ENCODE measurements around the gene FIBP.

The FIBP gene

DNA sequence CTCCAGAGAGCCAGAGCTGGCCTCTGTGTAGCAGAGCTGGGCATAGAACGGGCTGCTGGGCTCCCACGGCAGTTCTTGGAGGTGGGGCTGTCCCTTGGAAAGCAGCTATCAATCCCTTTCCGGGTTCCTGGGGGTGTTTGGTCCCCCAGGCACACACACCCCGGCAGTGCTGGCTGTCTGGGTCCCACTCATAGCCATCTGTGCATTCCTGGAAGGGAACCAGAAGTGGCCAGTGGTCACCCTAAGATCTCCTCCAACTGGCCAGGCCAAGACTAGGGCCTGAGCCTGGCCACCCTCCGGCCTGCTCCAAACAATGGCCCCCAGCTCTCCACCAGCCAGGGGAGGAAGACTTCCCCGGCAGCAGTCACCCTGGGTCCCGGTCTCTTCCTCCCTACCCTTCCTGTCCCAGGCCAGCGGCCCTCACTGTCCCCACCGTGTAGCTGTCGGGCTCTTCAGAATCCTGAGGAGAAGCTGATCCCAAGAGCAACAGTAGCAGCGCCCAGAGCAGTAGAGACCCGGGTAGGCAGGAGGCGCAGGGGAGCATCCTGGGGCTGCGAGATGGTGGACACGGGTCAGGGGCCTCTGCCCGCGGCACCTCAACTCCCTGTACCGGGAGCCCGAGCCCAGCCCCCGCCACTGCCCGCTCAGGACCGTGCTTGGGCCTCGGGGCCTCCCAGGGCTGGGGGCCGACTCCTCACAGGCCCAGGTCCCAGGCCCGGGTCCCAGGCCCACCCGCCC is 16.3 kb downstream of the FIBP start:
- H3K27ac ChIP-seq: no peak overlapping the region
- TF ChIP-seq, protein P1, sequence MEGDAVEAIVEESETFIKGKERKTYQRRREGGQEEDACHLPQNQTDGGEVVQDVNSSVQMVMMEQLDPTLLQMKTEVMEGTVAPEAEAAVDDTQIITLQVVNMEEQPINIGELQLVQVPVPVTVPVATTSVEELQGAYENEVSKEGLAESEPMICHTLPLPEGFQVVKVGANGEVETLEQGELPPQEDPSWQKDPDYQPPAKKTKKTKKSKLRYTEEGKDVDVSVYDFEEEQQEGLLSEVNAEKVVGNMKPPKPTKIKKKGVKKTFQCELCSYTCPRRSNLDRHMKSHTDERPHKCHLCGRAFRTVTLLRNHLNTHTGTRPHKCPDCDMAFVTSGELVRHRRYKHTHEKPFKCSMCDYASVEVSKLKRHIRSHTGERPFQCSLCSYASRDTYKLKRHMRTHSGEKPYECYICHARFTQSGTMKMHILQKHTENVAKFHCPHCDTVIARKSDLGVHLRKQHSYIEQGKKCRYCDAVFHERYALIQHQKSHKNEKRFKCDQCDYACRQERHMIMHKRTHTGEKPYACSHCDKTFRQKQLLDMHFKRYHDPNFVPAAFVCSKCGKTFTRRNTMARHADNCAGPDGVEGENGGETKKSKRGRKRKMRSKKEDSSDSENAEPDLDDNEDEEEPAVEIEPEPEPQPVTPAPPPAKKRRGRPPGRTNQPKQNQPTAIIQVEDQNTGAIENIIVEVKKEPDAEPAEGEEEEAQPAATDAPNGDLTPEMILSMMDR (conservative IDR thresholded peaks at IDR 0.05): no peak
- TF ChIP-seq ZFX (IDR thresholded peaks at IDR 0.05): no peak

DNA sequence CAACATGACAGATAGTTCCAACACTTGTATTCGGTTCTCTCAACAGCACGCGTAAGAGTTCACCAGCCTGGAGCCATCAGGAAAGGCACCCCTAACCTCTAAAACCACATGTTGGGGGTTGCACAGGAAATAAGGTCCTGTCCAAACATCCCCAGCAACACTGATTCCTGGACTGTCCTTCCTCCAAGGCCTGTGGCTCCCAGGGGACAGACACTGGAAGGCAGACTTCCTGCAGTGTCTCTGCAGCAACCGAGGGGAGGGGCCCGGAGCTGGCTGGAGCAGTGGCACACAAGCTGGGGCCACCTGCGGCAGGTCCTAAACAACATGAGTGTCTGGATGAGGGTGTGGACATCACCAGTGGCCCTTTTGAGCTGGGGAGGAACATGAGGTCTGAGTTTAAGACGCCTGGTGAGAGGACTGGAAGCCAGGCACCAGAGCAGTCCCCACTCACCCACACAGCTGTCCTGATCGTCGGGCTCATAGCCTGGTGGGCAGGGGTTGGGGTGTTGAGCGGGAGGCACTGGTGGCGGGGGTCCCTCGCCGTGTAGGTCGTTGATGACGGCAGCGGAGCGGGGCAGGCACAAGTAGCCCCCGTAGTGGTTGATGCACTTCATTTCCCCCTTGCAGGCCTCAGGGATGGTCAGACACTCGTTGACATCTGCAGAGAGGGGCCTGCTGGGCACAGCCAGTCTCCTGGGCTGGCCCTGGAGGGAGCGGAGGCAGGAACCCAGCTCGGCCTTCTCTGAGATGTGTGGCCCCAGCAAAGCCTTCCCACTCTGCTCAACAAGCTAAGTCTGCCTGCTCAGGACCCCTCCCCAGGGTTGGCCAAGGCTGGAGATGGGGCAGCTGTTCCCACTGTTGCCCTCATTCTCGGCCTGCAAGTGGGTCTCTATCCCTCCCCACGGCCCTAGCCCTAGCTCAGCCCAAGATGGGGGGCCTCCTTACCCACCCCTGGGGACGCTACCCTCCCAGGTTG is 17.3 kb downstream of the FIBP start:
- H3K27ac ChIP-seq: no peak overlapping the region
- TF ChIP-seq, protein P1 (conservative IDR thresholded peaks at IDR 0.05): no peak
- TF ChIP-seq ZFX (IDR thresholded peaks at IDR 0.05): no peak

DNA sequence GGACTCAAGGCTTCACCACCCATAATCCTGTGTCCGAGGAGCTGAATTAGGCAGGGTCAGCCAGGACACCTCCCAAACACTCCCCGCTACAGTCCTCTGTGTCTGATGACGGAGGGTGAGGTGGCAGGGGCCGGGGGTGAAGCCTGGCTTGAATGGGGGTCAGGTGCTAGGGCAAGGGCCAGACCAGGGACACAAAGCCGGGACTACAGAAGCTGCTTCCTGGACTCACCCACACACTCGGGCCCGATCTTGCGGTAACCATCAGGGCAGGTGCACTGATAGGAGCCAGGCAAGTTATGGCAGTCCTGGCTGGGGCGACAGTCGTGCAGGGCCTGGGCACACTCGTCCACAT is 18.0 kb downstream of the FIBP start:
- no peak for TF ChIP-seq ZFX (IDR thresholded peaks at IDR 0.05)
- TF ChIP-seq, protein P1 (conservative IDR thresholded peaks at IDR 0.05): no peak

DNA sequence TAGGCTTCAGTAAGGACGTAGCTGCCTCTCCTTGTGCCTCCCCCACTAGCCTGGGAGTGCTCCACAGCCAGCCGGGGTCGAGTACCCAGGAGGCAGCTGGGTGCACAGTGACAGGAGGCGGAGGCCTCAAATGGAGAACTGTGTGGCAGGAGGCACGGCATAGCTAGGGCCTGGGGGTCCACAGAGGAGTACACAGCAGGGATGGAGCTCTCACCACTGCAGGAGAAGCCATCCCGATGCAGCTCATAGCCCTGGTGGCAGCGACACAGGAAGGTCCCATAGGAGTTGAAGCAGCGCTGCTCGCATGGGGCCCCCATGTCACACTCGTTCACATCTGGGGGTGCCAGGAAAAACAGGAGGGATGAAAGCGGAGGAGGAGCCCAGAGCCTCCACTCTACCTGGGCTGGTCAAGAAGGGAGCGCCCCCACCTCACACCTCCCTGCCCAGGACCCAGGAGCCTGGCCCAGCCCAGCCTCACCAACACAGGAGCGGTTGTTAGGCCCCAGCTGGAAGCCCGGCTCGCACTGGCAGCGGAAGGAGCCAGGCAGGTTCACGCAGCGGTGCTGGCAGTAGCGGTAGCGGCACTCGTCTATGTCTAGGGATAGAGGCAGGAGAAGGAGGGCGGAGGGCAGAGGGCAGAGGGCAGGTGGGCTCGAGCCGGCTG is 18.5 kb downstream of the FIBP start:
- TF ChIP-seq ZFX (IDR thresholded peaks at IDR 0.05): no peak
- TF ChIP-seq, protein P1 (conservative IDR thresholded peaks at IDR 0.05): no peak
- H3K27ac ChIP-seq: no peak overlapping the region

More for the DNA sequence above, 18.0 kb downstream of the FIBP start:
- no peak overlapping the region for H3K27ac ChIP-seq

DNA sequence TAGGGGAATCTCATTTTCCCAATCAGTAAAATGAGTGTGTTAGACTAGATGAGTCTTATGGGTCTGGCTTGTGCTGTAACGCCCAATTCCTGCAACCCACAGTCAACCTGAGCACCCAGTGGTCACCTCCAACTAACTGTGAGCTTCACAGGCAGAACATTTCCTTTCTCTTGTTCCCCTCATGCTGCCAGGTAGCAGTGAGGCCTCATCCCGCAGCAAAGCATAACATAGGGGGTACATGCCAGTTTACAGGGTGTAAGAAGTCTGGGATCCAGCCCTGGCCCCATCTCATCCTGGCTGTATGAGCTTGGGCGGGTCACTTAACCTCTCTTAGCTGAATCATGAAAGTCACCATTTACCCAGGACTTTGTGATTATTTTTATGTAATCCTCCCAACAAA is 19.4 kb downstream of the FIBP start:
- H3K27ac ChIP-seq: no peak overlapping the region
- TF ChIP-seq ZFX (IDR thresholded peaks at IDR 0.05): no peak
- TF ChIP-seq, protein P1 (conservative IDR thresholded peaks at IDR 0.05): no peak

DNA sequence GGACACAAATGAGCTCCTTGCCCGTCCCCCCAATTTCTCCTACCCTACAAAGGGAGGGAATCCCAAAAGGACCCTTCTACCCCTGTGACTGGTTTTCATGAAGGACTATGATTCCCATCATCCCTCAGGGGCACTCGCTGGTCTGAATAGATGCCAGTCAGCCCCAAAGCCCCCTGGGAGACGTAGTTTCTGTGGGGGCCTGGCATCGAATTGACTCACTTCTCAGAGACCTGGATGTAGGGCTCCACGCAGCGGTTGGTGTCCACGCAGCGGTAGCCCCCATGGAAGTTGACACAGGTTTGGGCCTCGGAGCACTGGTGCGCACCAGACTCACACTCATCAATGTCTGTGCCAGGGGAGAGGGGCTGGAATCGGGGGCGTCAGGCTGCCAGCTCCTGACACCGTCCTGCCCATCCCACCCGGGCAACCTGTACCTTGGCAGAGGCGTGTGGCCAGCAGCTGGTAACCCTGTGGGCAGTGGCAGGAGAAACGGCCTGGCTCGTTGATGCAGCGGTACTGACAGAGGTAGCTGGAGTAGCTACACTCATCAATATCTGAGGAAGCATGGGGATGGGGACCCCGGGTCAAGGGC is 20.1 kb downstream of the FIBP start:
- no peak overlapping the region for H3K27ac ChIP-seq
- no peak for TF ChIP-seq ZFX (IDR thresholded peaks at IDR 0.05)
- TF ChIP-seq, protein P1 (conservative IDR thresholded peaks at IDR 0.05): no peak
